ENCODE measurements around the gene PHC2.

The PHC2 gene

GRCh38 chr1:33472269-33472980, 41.5 kb upstream of the PHC2 start, which contains the start of gene ZSCAN20:
ZSCAN20 (plus strand) TSS chr1:33472645; CDS start chr1:33479289, 6,644 bp downstream.
- H3K27ac ChIP-seq (ENCODE audit: low read depth, low read length, poor library complexity, severe bottlenecking) = no peak within 1 kb of the TSS
- H3K27me3 ChIP-seq (ENCODE audit: insufficient read depth, low read length) = no peaks in the 10 kb centered on the region
- H3K4me1 ChIP-seq (ENCODE audit: insufficient read depth, low read length, severe bottlenecking) = peaks cover 10% of the 10 kb centered on the region
- no peaks in the 10 kb centered on the region for H3K79me2 ChIP-seq (ENCODE audit: insufficient read depth, low read length)
- H3K4me3 ChIP-seq (ENCODE audit: low read depth, low read length, poor library complexity, severe bottlenecking) = peak within 1 kb of the TSS; percentile 61
- H3F3A ChIP-seq (ENCODE audit: insufficient read depth, low read length) = no peaks in the 10 kb centered on the region
- H3K9me2 ChIP-seq (ENCODE audit: low read depth, low read length) = no peaks in the 10 kb centered on the region
- H2AFZ ChIP-seq (ENCODE audit: low read length) = peak within 1 kb of the TSS; percentile 26; the same call in 1 of the 2 replicates
- H3K36me3 ChIP-seq (ENCODE audit: insufficient read depth, low read length) = no peaks in the 10 kb centered on the region
- TF ChIP-seq EZH2 (IDR thresholded peaks at IDR 0.05; ENCODE audit: borderline replicate concordance, low read length) (no peak), CTCF (IDR thresholded peaks at IDR 0.05; ENCODE audit: low read length) (no peak)
- H3K9ac ChIP-seq (ENCODE audit: low read length) = peak within 1 kb of the TSS; percentile 43; the same call in 1 of the 2 replicates
- H3K4me2 ChIP-seq (ENCODE audit: low read length) = peak within 1 kb of the TSS; percentile 74
- no peaks in the 10 kb centered on the region for H3K9me3 ChIP-seq (ENCODE audit: low read length)
- no peaks in the 10 kb centered on the region for H4K20me1 ChIP-seq (ENCODE audit: insufficient read depth, low read length)

GRCh38 chr1:33471416-33471815, 40.5 kb upstream of the PHC2 start:
- TF ChIP-seq EZH2 (IDR thresholded peaks at IDR 0.05; ENCODE audit: borderline replicate concordance, low read length) = no peak
- TF ChIP-seq CTCF (IDR thresholded peaks at IDR 0.05; ENCODE audit: low read length) = no peak
- H3F3A ChIP-seq (ENCODE audit: insufficient read depth, low read length) = no peaks in the 10 kb centered on the region
- no peak overlapping the region for H3K27ac ChIP-seq (ENCODE audit: low read depth, low read length, poor library complexity, severe bottlenecking)
- no peaks in the 10 kb centered on the region for H3K27me3 ChIP-seq (ENCODE audit: insufficient read depth, low read length)
- H4K20me1 ChIP-seq (ENCODE audit: insufficient read depth, low read length) = no peaks in the 10 kb centered on the region
- H3K9me3 ChIP-seq (ENCODE audit: low read length) = no peaks in the 10 kb centered on the region
- no peaks in the 10 kb centered on the region for H3K36me3 ChIP-seq (ENCODE audit: insufficient read depth, low read length)
- H3K4me2 ChIP-seq (ENCODE audit: low read length) = peak overlapping the region; percentile 74
- H3K4me1 ChIP-seq (ENCODE audit: insufficient read depth, low read length, severe bottlenecking) = peaks cover 10% of the 10 kb centered on the region
- H2AFZ ChIP-seq (ENCODE audit: low read length) = no peak overlapping the region
- no peaks in the 10 kb centered on the region for H3K9me2 ChIP-seq (ENCODE audit: low read depth, low read length)
- no peaks in the 10 kb centered on the region for H3K79me2 ChIP-seq (ENCODE audit: insufficient read depth, low read length)
- peak overlapping the region; percentile 61 for H3K4me3 ChIP-seq (ENCODE audit: low read depth, low read length, poor library complexity, severe bottlenecking)
- no peak overlapping the region for H3K9ac ChIP-seq (ENCODE audit: low read length)

GRCh38 chr1:33470495-33471012, 39.7 kb upstream of the PHC2 start:
- Histone ChIP-seq H4K20me1 (ENCODE audit: insufficient read depth, low read length) (no peaks in the 10 kb centered on the region), H3K9me2 (ENCODE audit: low read depth, low read length) (no peaks in the 10 kb centered on the region), H3F3A (ENCODE audit: insufficient read depth, low read length) (no peaks in the 10 kb centered on the region), H3K4me2 (ENCODE audit: low read length) (no peak overlapping the region), H3K9ac (ENCODE audit: low read length) (no peak overlapping the region), H3K4me1 (ENCODE audit: insufficient read depth, low read length, severe bottlenecking) (peaks cover 10% of the 10 kb centered on the region), H2AFZ (ENCODE audit: low read length) (no peak overlapping the region), H3K27me3 (ENCODE audit: insufficient read depth, low read length) (no peaks in the 10 kb centered on the region), H3K4me3 (ENCODE audit: low read depth, low read length, poor library complexity, severe bottlenecking) (no peak overlapping the region), H3K27ac (ENCODE audit: low read depth, low read length, poor library complexity, severe bottlenecking) (no peak overlapping the region), H3K79me2 (ENCODE audit: insufficient read depth, low read length) (no peaks in the 10 kb centered on the region), H3K9me3 (ENCODE audit: low read length) (no peaks in the 10 kb centered on the region), H3K36me3 (ENCODE audit: insufficient read depth, low read length) (no peaks in the 10 kb centered on the region)
- TF ChIP-seq CTCF (IDR thresholded peaks at IDR 0.05; ENCODE audit: low read length) (peak; percentile 77), EZH2 (IDR thresholded peaks at IDR 0.05; ENCODE audit: borderline replicate concordance, low read length) (no peak)
